HepG2 (cell line): ENCODE data around the gene DAPK1. TPM values are rescaled to one million over a fixed set of nuclear protein-coding genes. Genes with fewer than 3 reads are reported as not detected.

Experiments used
- ATAC-seq: fragments of 200-7000 bp; cut with Tn5 transposase; 3 replicates; pipeline ENCODE4 v1.9.1; 2020; ENCODE audit warnings: mild to moderate bottlenecking, moderate library complexity
- BruUV-seq: library from RNA; stranded (reverse); fragments of 400-500 nt; replicated peaks from 2 replicates; lab custom pipeline; 2021; lab: Mats Ljungman, UMichigan
- CTCF ChIA-PET: fragments of 300-600 bp; formaldehyde crosslinking; extraction: SDS; loops from one replicate; lab custom pipeline; 2021; ENCODE audit warnings: low total read pairs, inconsistent platforms, low intra/inter-chr PET ratio; lab: Yijun Ruan, JAX
- POLR2A ChIA-PET: fragments of 350-600 bp; sonication (Branson Sonifier 250); formaldehyde crosslinking; loops from one replicate; lab custom pipeline; 2020; ENCODE audit warnings: antibody characterized with exemption, inconsistent platforms; lab: Yijun Ruan, JAX
- DNase-seq: peaks from one replicate; pipeline ENCODE4 v3.0.0-alpha.2; 2015; ENCODE audit warnings: low spot score
- FAIRE-seq: peaks from 3 replicates; lab custom pipeline; 2011; peaks lifted over from hg19 to GRCh38; lab: Jason Lieb, UNC
- H2AFZ ChIP-seq: one replicate; pipeline ENCODE4 v1.6.1; 2011; ENCODE audit warnings: low read length, inconsistent platforms
- H3K27ac ChIP-seq: fragments of 300-600 bp; 3 replicates; pipeline ENCODE4 v1.8.0; 2011; ENCODE audit warnings: mixed run types, mild to moderate bottlenecking, mixed read lengths, low read length, inconsistent platforms; ENCODE audit not compliant: insufficient read depth; ENCODE audit errors: extremely low read length
- H3K27me3 ChIP-seq, 2 experiments: fragments of 200-600 bp in 1 of 2; 2 replicates in 1 of 2; 3 replicates in 1 of 2; pipeline versions ENCODE4 v1.6.0 to v1.8.0; 2011; ENCODE audit warnings: low read length in 2 of 2, mild to moderate bottlenecking in 2 of 2, moderate library complexity in 2 of 2, inconsistent platforms in 1 of 2; ENCODE audit not compliant: insufficient read depth in 2 of 2, control insufficient read depth in 1 of 2
- H3K36me3 ChIP-seq, 2 experiments: fragments of 200-600 bp in 1 of 2; replicated peaks in 1 of 2; 2 replicates in 1 of 2; 3 replicates in 1 of 2; pipeline versions ENCODE4 v1.5.1 to v1.8.0; 2011; ENCODE audit warnings: low read length in 2 of 2, inconsistent platforms in 1 of 2; ENCODE audit not compliant: insufficient read depth in 2 of 2, control insufficient read depth in 1 of 2
- H3K4me1 ChIP-seq: 2 replicates; pipeline ENCODE4 v1.5.1; 2012; ENCODE audit warnings: low read length, inconsistent platforms; ENCODE audit not compliant: insufficient read depth
- H3K4me2 ChIP-seq: 2 replicates; pipeline ENCODE4 v1.6.0; 2011; ENCODE audit warnings: low read depth, low read length, inconsistent platforms
- H3K4me3 ChIP-seq, 3 experiments: fragments of 200-600 bp in 1 of 3; sonication (generic), shearing (Covaris generic) in 1 of 3; replicated peaks in 1 of 3; 2 replicates each; pipeline ENCODE4 v1.5.1; 2011 to 2016; ENCODE audit warnings: low read length in 3 of 3, inconsistent platforms in 2 of 3, low read depth in 2 of 3, mild to moderate bottlenecking in 2 of 3, control low read depth in 1 of 3, mixed read lengths in 1 of 3; ENCODE audit not compliant: insufficient read depth in 1 of 3
- H3K79me2 ChIP-seq: one replicate; pipeline ENCODE4 v1.6.1; 2011; ENCODE audit warnings: low read length, inconsistent platforms; ENCODE audit not compliant: insufficient read depth
- H3K9ac ChIP-seq: 2 replicates; pipeline ENCODE4 v1.6.0; 2011; ENCODE audit warnings: mild to moderate bottlenecking, low read depth, low read length, inconsistent platforms; ENCODE audit not compliant: insufficient read depth
- H3K9me3 ChIP-seq: 2 replicates; pipeline ENCODE4 v1.5.1; 2012; ENCODE audit warnings: mild to moderate bottlenecking, low read length
- H4K20me1 ChIP-seq: 2 replicates; pipeline ENCODE4 v1.6.0; 2011; ENCODE audit warnings: inconsistent platforms, mild to moderate bottlenecking, low read length, moderate library complexity; ENCODE audit not compliant: insufficient read depth
- MED1 ChIP-seq: sonication (generic); formaldehyde crosslinking; IDR thresholded peaks from 2 replicates; pipeline ENCODE4 v1.4.0; 2020; ENCODE audit warnings: missing genetic modification reagents
- MTF1 ChIP-seq: sonication (generic); formaldehyde crosslinking; IDR thresholded peaks from 2 replicates; pipeline ENCODE4 v1.5.0; 2020; ENCODE audit warnings: missing genetic modification reagents
- SMC3 ChIP-seq: IDR thresholded peaks from 2 replicates; pipeline ENCODE4 v1.6.1; 2011; ENCODE audit warnings: low read length, improper control_type of control experiment
- ZNF441 ChIP-seq: sonication (generic); formaldehyde crosslinking; IDR thresholded peaks from 2 replicates; pipeline ENCODE4 v1.7.0; 2021; ENCODE audit warnings: missing genetic modification reagents, borderline replicate concordance
- WGBS: methylation state at CpG from one replicate; pipeline ENCODE4 v1.1.6; 2017; ENCODE audit warnings: low lambda C conversion rate; 5-methylcytosine and 5-hydroxymethylcytosine counted together
- in situ Hi-C: cut with HindIII; loops from 2 replicates; pipeline ENCODE4 v1.10.0; 2017; ENCODE audit warnings: low pct_unique_long_range_greater_than_20kb; ENCODE audit not compliant: extremely low pct_ligation_motif_present
- intact Hi-C: fragments of 100-400 bp; cut with micrococcal nuclease; formaldehyde crosslinking; loops from one replicate; pipeline ENCODE4 v1.10.0; 2022; ENCODE audit not compliant: unreplicated experiment
- polyA plus RNA-seq, 8 experiments: library from polyadenylated mRNA; depleted of rRNA in 3 of 8; stranded (reverse) in 7 of 8; unstranded in 1 of 8; fragments of >200 nt; fragmentation: Illumina TruSeq in 4 of 8; extraction: Trizol in 4 of 8; gene quantifications; 2 replicates each; pipeline versions ENCODE4 v1.2.1 to v1.2.3, GENCODE V29; 2011 to 2016; ENCODE audit warnings: low read depth in 4 of 8, missing spikeins in 1 of 8, mixed read lengths in 1 of 8; ENCODE audit not compliant: insufficient read depth in 1 of 8
- total RNA-seq, 5 experiments: library from RNA; depleted of rRNA; stranded (reverse); fragments of >200 nt; fragmentation: Illumina TruSeq; extraction: Trizol; gene quantifications; 2 replicates each; pipeline ENCODE4 v1.2.3, GENCODE V29; 2016; ENCODE audit warnings: low read depth in 1 of 5
- TF ChIP-seq, protein P1 (sequence below): sonication (generic); formaldehyde crosslinking; IDR thresholded peaks from 2 replicates; pipeline ENCODE4 v1.5.1; 2020; ENCODE audit warnings: mild to moderate bottlenecking, missing genetic modification reagents, moderate library complexity
- TF ChIP-seq, protein P2 (sequence below): sonication (generic); formaldehyde crosslinking; IDR thresholded peaks from 2 replicates; pipeline ENCODE4 v1.4.0; 2020; ENCODE audit warnings: missing genetic modification reagents

Gene DAPK1
- total and polyA plus RNA-seq, 2 of the 13 experiments (the other 11 are each of a cell fraction or from before 2014, with no cell fraction given) = 35.7 to 35.9 TPM

DNA sequence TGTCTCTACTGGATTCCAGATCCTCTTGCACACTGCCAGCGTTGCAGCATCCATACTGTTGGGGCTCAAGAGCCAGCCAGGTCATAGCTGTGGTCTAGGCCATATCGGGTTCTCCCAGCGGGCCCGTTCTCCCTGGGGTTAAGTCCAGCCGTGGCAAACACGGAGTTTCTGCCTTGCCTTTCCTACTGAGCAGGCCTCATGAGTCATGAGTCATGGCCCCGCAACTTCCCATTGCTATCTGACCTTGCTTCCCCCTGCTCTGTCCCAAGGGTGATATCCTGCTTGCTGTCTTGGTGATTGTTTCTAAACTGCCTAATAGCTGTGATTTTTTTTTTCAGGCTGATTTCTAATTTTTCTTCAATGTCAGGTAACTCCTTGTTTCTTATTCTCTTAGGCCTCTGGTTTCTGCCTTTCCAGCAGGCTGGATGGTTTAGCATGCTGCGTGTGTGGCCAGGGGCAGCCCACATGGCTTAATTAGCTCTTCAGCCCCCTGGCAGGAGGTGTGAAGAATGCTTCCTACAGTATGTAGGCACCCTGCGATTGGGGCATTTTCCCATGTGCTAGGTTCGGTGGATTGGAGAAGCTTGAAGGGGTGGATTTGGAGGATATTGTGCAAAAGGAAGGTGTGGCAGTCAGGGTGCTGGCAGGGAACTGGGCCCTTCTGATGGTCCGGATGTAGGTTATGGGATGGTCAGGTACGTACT, 18.7 kb downstream of the DAPK1 start (continued):
- TF ChIP-seq, protein P1, sequence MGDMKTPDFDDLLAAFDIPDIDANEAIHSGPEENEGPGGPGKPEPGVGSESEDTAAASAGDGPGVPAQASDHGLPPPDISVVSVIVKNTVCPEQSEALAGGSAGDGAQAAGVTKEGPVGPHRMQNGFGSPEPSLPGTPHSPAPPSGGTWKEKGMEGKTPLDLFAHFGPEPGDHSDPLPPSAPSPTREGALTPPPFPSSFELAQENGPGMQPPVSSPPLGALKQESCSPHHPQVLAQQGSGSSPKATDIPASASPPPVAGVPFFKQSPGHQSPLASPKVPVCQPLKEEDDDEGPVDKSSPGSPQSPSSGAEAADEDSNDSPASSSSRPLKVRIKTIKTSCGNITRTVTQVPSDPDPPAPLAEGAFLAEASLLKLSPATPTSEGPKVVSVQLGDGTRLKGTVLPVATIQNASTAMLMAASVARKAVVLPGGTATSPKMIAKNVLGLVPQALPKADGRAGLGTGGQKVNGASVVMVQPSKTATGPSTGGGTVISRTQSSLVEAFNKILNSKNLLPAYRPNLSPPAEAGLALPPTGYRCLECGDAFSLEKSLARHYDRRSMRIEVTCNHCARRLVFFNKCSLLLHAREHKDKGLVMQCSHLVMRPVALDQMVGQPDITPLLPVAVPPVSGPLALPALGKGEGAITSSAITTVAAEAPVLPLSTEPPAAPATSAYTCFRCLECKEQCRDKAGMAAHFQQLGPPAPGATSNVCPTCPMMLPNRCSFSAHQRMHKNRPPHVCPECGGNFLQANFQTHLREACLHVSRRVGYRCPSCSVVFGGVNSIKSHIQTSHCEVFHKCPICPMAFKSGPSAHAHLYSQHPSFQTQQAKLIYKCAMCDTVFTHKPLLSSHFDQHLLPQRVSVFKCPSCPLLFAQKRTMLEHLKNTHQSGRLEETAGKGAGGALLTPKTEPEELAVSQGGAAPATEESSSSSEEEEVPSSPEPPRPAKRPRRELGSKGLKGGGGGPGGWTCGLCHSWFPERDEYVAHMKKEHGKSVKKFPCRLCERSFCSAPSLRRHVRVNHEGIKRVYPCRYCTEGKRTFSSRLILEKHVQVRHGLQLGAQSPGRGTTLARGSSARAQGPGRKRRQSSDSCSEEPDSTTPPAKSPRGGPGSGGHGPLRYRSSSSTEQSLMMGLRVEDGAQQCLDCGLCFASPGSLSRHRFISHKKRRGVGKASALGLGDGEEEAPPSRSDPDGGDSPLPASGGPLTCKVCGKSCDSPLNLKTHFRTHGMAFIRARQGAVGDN (CRISPR knock-in tag) = peak; percentile 56
- TF ChIP-seq, all 625 proteins: peak for 9

DNA sequence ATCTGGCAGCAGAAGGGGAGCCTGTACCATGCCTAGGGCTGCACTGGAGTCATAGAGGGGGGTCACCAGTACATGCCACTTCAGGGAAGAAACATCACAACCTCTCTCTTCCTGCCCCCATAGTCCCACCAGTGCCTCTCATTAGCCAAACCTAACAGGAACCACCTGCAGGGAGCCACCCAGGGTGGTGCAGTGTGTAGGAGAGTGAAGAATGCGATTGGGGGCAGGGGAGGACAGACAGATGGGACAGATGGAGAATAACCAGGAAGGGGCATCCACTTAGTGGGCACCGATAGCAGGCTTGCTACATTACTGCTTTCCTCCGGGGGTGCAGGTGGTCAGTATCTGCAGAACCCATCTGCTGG, 19.2 kb downstream of the DAPK1 start:
- Histone ChIP-seq H4K20me1 (no peaks in the 10 kb centered on the region), H2AFZ (no peak overlapping the region), H3K79me2 (peaks cover 14% of the 10 kb centered on the region), H3K27ac (no peak overlapping the region), H3K4me3 (no peak overlapping the region), H3K4me1 (peaks cover 46% of the 10 kb centered on the region), H3K27me3 (no peaks in the 10 kb centered on the region), H3K36me3 (peaks cover 0 to 5% of the 10 kb centered on the region in 2 experiments; a peak in 1 of 5 replicates), H3K9ac (no peak overlapping the region), H3K9me3 (no peaks in the 10 kb centered on the region), H3K4me2 (no peak overlapping the region)
- no peak for FAIRE-seq
- intact Hi-C loops = no loop called here
- BruUV-seq = no TSS peak
- no peak for TF ChIP-seq ZNF441 (CRISPR knock-in tag)
- TF ChIP-seq SMC3 = no peak
- TF ChIP-seq, protein P2, sequence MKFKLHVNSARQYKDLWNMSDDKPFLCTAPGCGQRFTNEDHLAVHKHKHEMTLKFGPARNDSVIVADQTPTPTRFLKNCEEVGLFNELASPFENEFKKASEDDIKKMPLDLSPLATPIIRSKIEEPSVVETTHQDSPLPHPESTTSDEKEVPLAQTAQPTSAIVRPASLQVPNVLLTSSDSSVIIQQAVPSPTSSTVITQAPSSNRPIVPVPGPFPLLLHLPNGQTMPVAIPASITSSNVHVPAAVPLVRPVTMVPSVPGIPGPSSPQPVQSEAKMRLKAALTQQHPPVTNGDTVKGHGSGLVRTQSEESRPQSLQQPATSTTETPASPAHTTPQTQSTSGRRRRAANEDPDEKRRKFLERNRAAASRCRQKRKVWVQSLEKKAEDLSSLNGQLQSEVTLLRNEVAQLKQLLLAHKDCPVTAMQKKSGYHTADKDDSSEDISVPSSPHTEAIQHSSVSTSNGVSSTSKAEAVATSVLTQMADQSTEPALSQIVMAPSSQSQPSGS (CRISPR knock-in tag) = no peak
- TF ChIP-seq MED1 (CRISPR knock-in tag) = no peak
- no peak for TF ChIP-seq MTF1 (CRISPR knock-in tag)
- ATAC-seq = no peak
- DNase-seq = no peak
- 100% methylated on average over 3 of the region's 3 CpGs for WGBS
- POLR2A ChIA-PET = no interaction called here
- CTCF ChIA-PET = no interaction called here
- in situ Hi-C loops = no loop called here
